HG03571 (cell line): ENCODE measurements around the gene DNAH3.

ENCODE experiments used
- ATAC-seq: cut with Tn5 transposase; IDR thresholded peaks from one replicate; pipeline ENCODE4 v1.9.1; 2021; ENCODE audit not compliant: unreplicated experiment

The DNAH3 gene

DNA sequence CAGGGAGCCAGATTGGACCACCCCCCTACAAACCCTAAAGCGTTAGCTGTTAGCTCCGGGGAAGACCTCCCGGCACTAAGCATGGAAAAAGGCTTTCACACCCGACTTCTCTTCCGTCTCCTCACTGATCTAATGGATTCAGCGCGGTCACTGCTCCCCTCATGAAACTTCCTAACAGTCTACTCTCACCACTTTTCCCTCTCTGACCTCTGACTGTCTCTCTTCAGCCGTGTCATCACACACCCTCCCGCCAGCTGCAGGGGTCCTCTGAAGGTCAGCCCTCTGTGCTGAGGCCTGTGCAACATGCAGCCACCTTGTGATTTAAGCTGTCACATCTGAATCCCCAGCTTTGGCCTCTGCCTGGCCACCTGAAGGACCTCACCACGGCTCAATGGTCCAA is 234.4 kb downstream of the DNAH3 start:
- no peak for ATAC-seq

DNA sequence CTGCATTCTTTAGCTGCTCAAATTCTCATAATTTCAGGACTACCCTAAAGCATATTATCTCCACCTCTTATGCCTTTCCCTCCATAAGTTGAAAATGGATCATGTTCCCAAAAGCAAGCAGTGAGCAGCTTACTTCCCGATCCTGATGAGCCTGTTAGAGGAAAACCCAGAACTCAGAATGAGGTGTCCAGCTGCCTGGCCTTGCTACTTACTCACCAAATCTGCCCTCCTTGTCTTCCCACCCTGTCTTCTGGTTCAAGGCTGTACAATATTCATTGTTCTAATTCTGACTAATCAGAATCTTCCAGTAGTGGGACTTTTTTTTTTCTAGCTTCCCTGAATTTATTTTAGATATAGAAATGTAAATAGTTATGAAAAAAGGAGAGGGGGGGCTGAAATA is 239.3 kb downstream of the DNAH3 start:
- no peak for ATAC-seq

DNA sequence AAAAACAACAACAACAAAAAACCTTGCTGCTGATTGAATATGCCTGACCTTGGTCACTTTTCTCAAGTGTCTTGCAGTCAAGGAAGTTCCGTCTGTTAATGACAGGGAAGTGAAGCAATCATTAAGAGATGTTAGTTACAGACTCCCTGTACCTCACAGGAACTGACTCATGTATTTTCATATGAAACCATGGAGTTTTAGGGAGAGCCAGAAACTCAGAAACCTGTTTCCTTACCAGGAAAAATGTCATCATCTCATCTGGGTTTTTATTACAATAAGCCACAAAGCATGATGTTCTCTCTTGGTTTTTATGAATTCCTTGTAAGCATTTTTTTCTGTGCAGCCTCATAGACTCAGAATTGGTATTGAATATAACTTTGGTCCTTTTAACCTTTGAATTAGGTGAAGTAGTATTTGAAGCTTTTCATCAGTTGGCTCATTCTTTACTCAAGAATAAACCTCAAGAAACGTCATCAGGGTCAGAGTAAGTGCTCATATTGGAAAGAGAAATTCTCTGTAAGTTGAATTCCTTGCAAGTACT is 239.8 kb downstream of the DNAH3 start:
- no peak for ATAC-seq

DNA sequence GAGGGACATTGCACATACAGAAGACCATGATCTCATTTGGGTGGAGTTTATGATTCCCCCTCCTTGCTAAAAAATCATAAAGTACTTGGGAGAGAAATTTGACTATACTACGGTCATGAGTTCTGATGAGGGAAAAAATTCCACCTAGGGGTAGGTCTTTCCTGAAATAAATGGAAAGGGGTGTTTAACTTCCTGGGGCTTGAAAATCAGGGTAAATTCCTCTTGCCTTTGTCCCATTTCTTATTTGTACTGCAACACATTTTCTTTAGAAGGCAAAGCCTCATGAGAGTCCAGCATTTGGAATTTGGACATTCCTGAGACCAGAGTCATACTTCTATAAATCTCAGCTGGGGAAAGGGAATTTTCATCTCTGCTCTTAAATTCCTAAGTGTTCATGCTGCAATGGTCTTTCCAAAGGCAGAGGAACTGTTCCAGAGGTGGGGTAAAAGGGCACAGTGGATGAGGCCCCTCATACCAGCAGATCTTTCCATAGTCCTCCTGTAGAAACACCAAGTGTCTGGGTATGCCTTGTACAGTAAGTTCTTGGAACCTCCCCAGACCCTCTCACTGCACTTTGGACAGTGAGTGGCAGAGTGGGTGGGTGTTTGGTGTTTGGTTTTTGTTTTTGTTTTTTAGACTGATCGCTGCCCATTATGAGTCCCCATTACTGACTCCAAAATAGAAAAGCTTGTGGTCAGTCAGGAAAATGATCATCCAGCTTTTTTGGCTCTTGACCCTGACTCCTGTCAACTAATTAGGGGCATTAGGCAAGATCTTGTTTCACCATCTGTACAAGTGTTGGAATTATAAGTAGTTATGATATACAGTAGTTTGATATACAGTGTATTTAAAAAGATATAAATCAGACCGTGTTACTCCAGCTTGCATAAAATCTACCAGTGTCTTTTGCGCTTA is 244.0 kb downstream of the DNAH3 start:
- no peak for ATAC-seq

DNA sequence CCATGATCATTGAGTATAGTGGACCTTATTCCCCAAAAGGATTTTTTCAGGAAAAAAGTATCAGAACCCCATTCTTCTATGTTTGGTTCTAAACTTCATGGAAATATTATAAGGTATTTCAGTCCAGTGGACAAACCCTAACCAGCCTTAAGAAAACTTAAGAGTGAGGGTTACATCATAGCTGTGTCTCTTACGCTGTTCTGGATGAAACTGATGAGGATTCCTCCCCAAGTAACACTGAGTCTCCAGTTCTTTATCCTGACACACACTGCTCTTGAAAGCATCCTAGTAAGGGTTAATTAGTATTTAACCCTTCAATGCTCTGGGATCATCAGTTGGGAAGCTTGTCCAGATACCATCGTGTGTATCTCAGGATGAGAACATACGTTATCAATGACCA is 245.1 kb downstream of the DNAH3 start:
- no peak for ATAC-seq

DNA sequence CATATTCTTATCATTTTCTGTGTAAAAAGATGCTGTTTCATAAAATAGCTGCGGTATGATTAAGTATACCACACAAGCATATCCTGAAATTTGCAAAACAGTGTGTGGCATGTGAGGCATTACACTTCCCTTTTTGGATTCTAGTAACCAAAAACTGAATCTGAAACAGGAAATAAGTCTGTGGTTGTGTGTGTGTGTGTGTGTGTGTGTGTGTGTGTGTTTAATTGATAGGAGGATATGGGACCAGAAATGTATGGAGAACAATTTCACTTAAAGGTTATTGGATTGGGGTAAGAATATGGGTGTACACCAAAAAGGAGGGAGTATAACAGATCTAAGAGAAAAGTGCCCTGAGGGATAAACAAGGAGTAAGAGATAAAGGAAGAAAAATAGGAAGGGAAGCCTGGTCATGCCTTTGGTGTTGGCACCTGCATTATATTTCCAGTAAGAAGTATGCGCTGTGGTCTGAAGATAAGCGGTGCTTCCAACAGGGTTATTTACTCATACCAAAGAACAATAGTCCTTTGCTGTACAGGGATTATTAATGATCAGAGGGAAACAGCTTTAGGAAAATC is 246.1 kb downstream of the DNAH3 start:
- ATAC-seq, result no peak

DNA sequence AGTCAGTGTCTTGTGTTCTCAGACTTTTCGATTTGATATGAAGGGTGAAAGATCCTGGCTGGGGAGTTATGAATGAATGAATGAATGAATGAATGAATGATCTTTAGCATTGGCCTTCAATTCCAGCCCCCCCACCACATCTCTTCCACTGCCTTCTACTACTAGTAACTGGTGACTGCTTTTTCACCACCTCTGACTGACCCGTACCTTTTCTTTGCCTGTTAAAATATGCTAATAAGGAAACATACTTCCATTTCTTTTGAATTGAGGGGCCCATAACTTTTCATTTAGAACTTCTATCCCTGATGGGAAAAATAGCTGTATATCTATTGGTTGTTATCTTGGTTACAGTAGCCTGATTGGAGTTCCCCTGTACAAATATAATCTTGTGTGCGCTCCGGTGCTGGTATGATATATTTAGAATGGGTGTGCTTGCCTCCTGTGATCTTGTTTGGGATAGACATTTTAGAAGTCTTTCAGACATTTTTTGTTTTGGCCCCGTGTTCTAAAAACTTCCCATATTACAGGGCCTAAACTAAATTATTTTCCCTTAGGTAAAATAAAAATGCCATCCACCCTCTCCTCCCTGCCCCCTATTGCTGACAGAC is 246.6 kb downstream of the DNAH3 start:
- ATAC-seq, result no peak

DNA sequence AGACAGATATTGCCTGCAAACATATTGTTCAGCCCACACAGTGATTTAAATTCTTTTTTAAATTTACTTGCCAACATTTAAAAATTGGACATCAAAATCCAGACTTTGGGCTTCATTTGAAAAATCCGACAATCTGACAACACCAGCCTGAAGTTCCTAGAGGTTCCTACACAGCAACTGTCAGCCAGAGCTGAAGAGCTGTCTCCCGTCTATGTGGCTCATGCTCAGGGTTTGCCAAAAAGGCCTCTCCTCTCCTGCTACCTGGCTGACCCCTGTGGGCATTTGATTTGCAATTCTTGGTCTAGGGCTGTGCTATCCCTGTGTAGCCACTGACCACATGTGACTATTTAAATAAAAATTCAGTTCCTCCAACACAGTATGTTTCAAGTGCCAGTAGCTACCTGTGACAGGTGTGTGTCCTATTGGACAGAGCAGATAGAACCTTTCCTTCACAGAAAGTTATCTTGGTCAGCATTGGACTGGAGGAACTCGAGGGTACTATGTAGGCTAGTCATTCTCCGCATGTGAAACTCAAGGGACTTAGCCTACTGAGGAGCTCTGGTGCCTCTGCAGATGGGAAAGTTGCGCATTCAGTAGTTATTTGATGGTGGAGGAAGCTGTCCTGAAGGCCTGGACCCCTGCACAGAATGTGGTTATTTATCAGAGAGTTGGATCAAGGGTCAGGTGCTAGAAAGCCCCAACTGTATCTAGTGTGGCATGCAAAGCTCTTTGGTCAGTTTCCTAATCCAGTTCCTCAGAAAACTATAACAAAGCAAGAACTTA is 247.3 kb downstream of the DNAH3 start:
- ATAC-seq, result no peak

DNA sequence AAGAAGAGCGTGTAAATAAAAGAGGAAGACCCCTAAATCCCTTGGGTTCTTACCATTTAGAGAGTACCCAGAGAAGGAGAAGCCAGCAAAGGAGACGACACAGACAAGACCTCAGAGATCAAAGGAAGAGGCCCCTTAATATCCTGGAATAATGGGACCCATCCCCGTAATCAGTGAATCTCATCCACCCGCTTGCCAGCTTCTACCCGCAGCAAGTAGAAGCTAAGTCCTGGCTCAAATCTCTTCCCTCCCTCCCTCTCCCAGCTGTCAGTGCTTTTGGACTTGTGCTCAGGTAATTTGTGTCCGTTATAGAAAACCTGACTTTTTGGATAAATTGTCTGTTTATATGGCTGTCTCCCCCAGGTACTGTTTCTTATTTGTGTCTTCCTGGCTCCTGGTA is 248.2 kb downstream of the DNAH3 start:
- ATAC-seq, result no peak

DNA sequence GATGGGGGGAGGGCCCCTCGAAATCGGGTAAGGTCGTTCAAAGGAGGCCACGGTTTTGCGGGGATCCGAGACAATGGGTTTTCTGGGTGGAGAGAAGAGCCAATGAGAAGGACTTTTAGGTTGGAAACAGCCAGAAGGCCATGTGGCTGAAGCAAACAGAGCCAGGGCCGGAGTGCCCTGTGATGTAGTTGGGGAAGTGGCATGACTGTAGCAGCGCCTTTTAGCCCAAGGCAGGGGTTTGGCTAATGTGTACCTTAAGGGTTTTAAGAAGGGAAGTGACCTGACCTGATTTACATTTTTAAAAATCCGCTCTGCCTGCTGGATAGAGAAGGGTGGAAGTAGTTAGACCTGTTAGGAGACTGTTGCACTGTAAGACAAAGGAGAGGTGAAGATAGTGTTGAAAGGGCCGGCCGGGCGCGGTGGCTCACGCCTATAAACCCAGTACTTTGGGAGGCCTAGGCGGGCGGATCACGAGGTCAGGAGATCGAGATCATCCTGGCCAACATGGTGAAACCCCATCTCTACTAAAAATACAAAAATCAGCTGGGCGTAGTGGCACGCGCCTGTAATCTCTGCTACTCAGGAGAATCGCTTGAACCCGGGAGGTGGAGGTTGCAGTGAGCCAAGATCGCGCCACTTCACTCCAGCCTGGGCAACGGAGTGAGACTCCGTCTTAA is 249.1 kb downstream of the DNAH3 start:
- no peak for ATAC-seq

DNA sequence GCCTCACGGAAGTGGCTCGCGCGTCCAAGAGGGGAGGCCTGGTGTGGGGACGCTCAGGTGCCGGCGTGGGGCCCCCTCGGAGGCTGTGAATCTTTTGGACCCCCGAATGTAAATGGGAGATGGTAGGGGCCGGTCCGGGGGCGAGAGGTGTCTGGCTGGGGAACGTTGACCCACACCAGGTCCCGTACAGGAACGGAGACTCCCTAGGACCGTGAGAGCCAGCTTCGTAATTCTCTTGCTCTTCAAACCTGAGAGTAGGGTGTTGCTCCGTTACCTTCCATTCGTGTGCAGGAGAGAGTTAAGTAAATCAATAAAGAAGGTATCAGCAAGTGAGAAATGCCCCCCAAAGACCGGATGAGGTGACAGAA is 249.6 kb downstream of the DNAH3 start:
- no peak for ATAC-seq

DNA sequence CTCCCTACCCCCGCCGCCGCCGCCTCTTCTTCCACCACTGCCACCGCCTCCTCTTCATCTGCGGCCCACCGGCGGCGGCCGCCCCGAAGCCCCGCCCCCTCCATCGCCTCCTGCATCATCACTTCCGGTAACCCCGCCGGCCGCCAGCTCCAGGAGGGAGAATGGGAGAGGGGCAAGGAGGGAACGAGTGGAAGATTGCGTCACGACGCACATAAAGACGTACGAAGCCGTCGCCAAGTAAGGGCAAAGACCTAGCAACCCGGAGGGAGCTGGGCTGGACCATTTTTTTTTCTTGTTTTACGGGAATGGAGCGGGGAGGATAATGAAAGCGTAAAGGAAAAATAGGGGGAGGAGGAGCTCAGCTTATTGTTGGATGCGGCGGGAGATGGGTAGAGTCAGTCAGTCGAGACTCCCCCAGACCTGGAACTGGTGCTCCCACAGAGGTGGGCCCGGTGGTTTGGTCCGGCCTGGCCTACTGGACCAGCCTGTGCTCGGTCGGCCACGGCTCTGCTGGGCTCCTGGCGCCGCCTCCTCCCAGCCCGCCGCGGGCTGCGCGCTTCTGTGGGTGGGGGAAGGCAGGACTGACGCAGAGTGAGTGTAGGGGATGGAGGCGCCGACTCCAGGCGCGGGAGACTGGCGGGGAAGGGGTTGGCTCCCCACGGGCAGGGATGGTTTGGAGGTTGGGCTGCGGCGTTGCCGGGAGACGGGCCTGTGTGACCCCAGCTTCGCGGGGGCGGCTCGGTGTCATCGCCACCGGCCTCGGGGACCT is 250.2 kb downstream of the DNAH3 start, which contains the start of the genes DCUN1D3 and LYRM1:
DCUN1D3 (minus strand) TSS at position 60 of the 769 bp plus-strand sequence. CDS start 37,820 bp downstream, outside the sequence.
LYRM1 (plus strand) TSS at position 473 of the 769 bp plus-strand sequence. CDS start 14,785 bp downstream, outside the sequence.
- ATAC-seq, result peak; percentile 68

DNA sequence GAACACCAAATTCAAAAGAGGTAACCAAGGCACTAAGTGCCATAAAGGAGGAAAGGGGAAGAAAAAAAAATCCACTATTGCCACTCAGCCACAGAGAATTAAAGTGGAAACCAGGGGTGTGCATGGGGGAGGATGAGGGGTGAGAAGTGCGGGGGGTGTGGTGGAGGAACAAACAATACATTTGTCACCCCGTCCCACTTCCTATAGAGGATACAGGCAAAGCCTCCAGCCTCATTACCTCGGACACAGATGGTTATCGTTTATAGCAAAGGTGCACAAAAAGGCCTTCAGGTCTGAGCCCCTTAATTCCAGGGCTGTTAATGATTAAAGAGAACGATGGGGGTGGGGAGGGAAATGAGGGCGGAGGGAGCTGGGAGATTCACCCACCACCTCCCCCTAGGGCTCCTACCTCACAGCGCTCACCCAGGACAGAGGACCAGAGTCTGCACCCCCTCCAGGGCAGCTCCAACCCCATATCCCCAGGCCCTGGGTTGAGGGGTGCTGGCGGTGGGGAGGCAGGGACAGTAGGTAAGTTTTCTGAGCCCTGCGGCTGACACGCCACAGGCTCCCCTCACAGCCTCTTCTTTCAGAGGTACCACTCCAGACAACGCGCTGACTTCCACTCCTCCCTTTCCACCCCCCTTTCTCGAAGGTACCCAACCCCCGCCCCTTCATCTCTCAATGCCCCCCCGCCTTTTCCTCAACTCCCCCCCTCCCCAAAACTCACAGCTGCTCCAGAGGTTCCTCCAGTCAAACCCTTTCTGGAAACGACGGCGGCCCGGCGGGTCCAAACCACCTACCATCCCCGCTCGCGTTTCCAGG is 251.0 kb downstream of the DNAH3 start:
- no peak for ATAC-seq

DNA sequence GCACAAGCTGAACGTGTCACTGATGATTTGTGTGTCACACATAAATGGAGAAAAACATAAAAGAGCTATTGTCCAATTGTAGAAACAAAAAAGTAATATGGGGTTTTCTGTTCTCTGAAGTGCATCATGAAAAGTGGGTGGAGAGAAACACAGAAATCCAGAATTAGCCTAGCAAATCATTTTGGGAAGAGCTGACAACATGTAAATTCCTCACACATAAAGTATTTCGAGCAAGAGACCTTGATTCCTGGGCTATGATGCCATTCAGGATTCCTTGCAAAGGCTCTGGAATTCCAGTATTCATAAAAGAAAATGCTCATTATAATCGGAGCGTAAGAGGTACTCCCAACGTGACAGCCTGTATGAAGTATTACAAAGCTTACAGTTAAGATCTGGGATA is 251.6 kb downstream of the DNAH3 start:
- ATAC-seq, result no peak

DNA sequence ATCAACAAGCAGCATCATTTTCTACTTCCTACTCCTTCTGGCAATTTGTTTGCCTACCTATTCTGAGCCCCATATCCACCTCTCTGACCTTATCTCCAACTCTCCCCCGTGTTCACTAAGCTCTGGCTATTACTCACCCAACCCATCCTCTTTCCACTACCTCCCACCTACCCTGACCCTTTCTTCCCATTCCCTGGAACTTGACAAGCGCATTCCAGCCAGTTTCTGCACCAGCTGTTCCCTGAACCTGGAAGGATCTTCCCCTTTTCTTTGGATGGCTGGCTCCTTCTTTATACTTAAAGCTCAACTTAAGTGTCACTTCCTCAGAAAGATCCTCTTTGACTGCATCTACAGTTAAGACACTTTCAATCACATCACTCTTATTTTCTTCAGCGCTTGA is 252.7 kb downstream of the DNAH3 start:
- no peak for ATAC-seq

DNA sequence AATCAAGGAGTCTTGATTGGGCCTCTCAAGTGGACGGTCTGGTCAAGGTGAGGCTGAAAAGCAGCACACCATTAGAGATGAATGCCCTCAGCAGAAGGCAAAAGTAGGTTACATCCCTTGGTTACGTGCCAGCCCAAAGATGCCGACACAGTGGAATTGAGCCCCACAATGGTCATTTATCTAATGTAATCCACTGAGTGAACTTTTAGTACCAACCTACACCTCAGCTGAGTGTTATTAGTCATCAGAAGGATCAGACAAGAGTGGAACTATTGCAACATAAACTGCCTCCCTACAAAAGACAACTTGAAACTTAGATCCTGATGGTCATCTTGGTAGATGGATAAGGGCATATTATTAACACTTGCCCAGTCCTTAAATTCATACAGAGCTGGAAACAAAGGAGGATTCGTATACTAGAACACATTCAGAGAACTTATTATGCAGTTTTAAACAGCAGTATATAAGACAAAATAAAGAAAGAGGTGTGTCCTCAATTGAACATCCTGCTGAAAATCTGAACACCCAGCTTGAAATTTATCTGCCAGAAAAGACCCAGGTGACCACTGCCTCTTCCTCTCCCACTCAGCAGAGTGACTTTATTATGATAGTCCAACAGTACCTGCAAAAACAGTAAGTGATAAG is 253.3 kb downstream of the DNAH3 start:
- ATAC-seq, result no peak

DNA sequence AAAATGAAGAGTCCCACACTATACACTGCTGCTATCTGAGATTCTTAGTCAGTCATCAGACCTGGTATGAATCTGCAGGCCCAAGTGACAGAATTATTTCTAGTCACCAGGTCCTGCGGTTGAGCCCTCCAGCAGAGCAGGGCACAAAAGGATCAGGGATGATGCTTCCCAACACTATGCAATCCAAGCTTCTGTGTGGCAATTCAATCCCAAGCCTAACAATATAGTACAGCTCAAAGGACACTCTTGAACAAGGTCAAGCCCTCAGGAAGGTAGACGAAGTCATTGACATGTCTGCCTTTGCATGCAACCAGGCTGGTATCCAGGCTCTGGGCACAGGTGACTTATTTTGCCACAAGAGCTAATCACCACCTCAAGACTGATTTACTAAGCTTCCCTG is 256.3 kb downstream of the DNAH3 start:
- ATAC-seq, result no peak

DNA sequence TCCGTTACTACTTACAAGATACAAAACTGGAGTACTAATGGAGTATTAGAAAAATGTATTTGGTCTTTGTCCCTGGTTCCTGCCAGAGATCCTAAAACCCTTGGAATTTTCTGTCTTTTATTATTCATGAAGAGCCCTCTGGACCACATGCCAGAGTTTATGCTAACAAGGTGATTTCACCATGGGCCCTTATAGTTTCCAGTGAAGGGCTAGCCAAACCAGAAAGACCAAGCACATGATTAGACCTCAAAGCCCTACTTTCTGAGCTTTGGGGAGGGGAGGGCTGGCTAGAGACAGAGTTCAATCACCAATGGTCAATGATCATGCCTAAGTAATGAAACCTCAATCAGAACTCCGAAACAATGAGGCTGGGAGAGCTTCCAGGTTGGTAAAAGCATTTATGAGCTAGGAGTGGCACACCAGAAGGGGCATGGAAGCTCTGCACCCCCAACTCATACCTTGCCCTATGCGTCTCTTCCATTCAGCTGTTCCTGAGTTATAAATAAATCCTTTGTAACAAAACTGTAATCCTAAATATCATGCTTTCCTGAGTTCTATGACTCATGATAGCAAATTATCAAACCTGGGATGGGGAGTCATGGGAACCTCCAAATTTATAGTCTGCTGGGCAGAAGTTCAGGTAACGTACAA is 260.9 kb downstream of the DNAH3 start:
- no peak for ATAC-seq
